ENCODE results near the gene NDUFA8. TPM values are rescaled to one million over a fixed set of nuclear protein-coding genes. Genes with fewer than 3 reads are reported as not detected.

The NDUFA8 gene
- total RNA-seq, 4 donors from 2014 or later: 18.0 to 26.0 (median 22.5) TPM

GRCh38 chr9:122126331-122127261 is 33.0 kb downstream of the NDUFA8 start:
- TF ChIP-seq CTCF (IDR thresholded peaks at IDR 0.05) (no peak), POLR2A (IDR thresholded peaks at IDR 0.05) (no peak), EP300 (IDR thresholded peaks at IDR 0.05) (no peak)
- WGBS, 2 donors: 14 to 15% methylated on average over 60 to 63 of the region's 64 CpGs
- peak overlapping the region in 2 of 4 donors; percentile 11 to 28 for H3K4me3 ChIP-seq

DNA sequence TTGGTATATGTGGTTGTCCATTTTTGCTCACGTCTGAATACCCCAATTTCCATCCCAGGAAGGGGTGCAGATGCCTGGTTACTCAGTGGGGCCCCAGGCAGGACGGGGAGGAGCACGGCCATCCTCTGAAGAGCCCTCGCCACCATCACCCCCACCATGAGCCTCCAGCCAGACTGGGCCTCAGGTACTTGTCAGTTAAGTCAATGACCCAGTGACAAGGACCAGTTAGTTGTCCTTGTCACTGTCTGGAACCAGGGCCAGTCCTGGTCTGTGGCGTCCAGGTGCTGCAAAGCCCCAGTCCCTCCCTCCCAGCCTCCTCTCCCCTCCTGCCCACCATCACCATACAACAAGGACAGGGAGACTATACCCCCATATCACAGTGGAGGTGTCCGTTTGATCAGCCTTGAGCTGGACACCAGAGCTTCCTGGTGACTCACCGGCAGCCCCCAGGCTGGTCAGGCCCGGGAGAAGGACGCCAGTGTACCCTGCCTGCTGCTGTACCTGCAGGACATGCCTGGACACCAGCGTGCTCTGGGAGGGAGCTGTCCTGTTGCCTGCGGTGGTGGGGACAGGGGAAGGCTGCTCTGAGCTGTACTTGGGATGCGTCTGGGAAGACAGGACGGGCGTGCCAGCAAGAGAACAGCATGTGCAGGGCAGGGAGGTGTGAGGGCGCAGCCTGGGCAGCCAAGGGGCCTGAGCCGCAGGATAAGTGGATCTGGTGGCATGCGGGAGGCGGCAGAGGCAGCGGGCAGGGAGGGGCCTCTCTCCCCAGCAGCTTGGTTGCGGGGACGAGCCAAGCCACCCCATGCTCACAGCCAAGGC is 33.9 kb downstream of the NDUFA8 start:
- Histone ChIP-seq H3K27me3 (peaks cover 0 to 30% of the 10 kb centered on the region in 2 donors), H3K4me3 (no peak overlapping the region), H3K4me1 (peaks cover 0 to 25% (median 13%) of the 10 kb centered on the region in 4 donors), H3K36me3 (no peaks in the 10 kb centered on the region), H3K27ac (no peak overlapping the region), H3K9me3 (no peaks in the 10 kb centered on the region)
- TF ChIP-seq POLR2A (IDR thresholded peaks at IDR 0.05) (no peak), EP300 (IDR thresholded peaks at IDR 0.05) (no peak), CTCF (IDR thresholded peaks at IDR 0.05) (no peak)
- WGBS, 2 donors: 32 to 39% methylated on average over 20 to 21 of the region's 21 CpGs
- DNase-seq (ENCODE audit: low spot score in 2 of 2): no peak

More at GRCh38 chr9:122126331-122127261, 33.0 kb downstream of the NDUFA8 start:
- DNase-seq (ENCODE audit: low spot score in 2 of 2): no peak
- H3K9me3 ChIP-seq: no peaks in the 10 kb centered on the region
- no peak overlapping the region for H3K27ac ChIP-seq
- peaks cover 0 to 25% (median 13%) of the 10 kb centered on the region in 4 donors for H3K4me1 ChIP-seq
- H3K27me3 ChIP-seq: peaks cover 0 to 30% of the 10 kb centered on the region in 2 donors
- no peaks in the 10 kb centered on the region for H3K36me3 ChIP-seq

- DNase-seq (ENCODE audit: low spot score in 2 of 2): peak; percentile 62 to 77
- peaks cover 0 to 30% of the 10 kb centered on the region in 2 donors for H3K27me3 ChIP-seq
- TF ChIP-seq POLR2A (IDR thresholded peaks at IDR 0.05): no peak
- peak; percentile 88 to 95 (median 93) for TF ChIP-seq CTCF (IDR thresholded peaks at IDR 0.05)
- TF ChIP-seq EP300 (IDR thresholded peaks at IDR 0.05): no peak
- WGBS, 2 donors: 0 to 3% methylated on average over 5 to 8 of the region's 8 CpGs
- H3K4me1 ChIP-seq: peaks cover 0 to 25% (median 13%) of the 10 kb centered on the region in 4 donors
- no peak overlapping the region for H3K4me3 ChIP-seq
- H3K27ac ChIP-seq: no peak overlapping the region
- no peaks in the 10 kb centered on the region for H3K36me3 ChIP-seq
- no peaks in the 10 kb centered on the region for H3K9me3 ChIP-seq
Observed at GRCh38 chr9:122125158-122125508, 34.4 kb downstream of the NDUFA8 start.

GRCh38 chr9:122124528-122124927 is 35.1 kb downstream of the NDUFA8 start:
- Histone ChIP-seq H3K4me1 (peaks cover 0 to 25% (median 13%) of the 10 kb centered on the region in 4 donors), H3K4me3 (no peak overlapping the region), H3K27me3 (peaks cover 0 to 30% of the 10 kb centered on the region in 2 donors), H3K9me3 (no peaks in the 10 kb centered on the region), H3K36me3 (no peaks in the 10 kb centered on the region), H3K27ac (no peak overlapping the region)
- DNase-seq (ENCODE audit: low spot score in 2 of 2): no peak
- no peak for TF ChIP-seq POLR2A (IDR thresholded peaks at IDR 0.05)
- TF ChIP-seq CTCF (IDR thresholded peaks at IDR 0.05): no peak
- TF ChIP-seq EP300 (IDR thresholded peaks at IDR 0.05): no peak
- 72 to 73% methylated on average over 7 of the region's 7 CpGs for WGBS, 2 donors
